ENCODE measurements around the gene UCP3.
A peak's percentile ranks its signal among the peaks of the same experiment; 100 is the strongest.

UCP3 gene

GRCh38 chr11:73980001-73980961 lies 28.6 kb downstream of the UCP3 start:
- FAIRE-seq, result no peak
- DNase-seq (ENCODE audit: insufficient read length, low spot score), result no peak

GRCh38 chr11:73978576-73979086 lies 30.3 kb downstream of the UCP3 start:
- no peak for FAIRE-seq
- DNase-seq (ENCODE audit: insufficient read length, low spot score), result no peak

GRCh38 chr11:73977856-73978519 lies 30.9 kb downstream of the UCP3 start:
- FAIRE-seq (no peak), DNase-seq (ENCODE audit: insufficient read length, low spot score) (no peak)

- no peak for FAIRE-seq
Measured at GRCh38 chr11:73976451-73977151, 32.3 kb downstream of the UCP3 start.

GRCh38 chr11:73975479-73975757 lies 33.5 kb downstream of the UCP3 start:
- DNase-seq (ENCODE audit: insufficient read length, low spot score) (no peak), FAIRE-seq (no peak)

More at GRCh38 chr11:73976451-73977151, 32.3 kb downstream of the UCP3 start:
- DNase-seq (ENCODE audit: insufficient read length, low spot score), result no peak

- FAIRE-seq, result no peak
- no peak for DNase-seq (ENCODE audit: insufficient read length, low spot score)
Measured at GRCh38 chr11:73974604-73975478, 34.0 kb downstream of the UCP3 start.

GRCh38 chr11:73972620-73973449 lies 36.0 kb downstream of the UCP3 start:
- DNase-seq (ENCODE audit: insufficient read length, low spot score) (no peak), FAIRE-seq (no peak)

GRCh38 chr11:73972187-73972586 lies 36.7 kb downstream of the UCP3 start:
- DNase-seq (ENCODE audit: insufficient read length, low spot score) (no peak), FAIRE-seq (no peak)

GRCh38 chr11:73971175-73971719 lies 37.6 kb downstream of the UCP3 start:
- no peak for DNase-seq (ENCODE audit: insufficient read length, low spot score)
- no peak for FAIRE-seq

GRCh38 chr11:73969991-73970800 lies 38.7 kb downstream of the UCP3 start:
- DNase-seq (ENCODE audit: insufficient read length, low spot score) (no peak), FAIRE-seq (no peak)

- DNase-seq (ENCODE audit: insufficient read length, low spot score), result no peak
- FAIRE-seq, result no peak
Measured at GRCh38 chr11:73969091-73969490, 39.8 kb downstream of the UCP3 start.

- FAIRE-seq, result no peak
- no peak for DNase-seq (ENCODE audit: insufficient read length, low spot score)
Measured at GRCh38 chr11:73968356-73968966, 40.4 kb downstream of the UCP3 start.

- FAIRE-seq (no peak), DNase-seq (ENCODE audit: insufficient read length, low spot score) (no peak)
Measured at GRCh38 chr11:73965764-73966121, 43.1 kb downstream of the UCP3 start.

- no peak for DNase-seq (ENCODE audit: insufficient read length, low spot score)
- FAIRE-seq, result no peak
Measured at GRCh38 chr11:73965076-73965763, 43.7 kb downstream of the UCP3 start.

GRCh38 chr11:73963861-73964260 lies 45.0 kb downstream of the UCP3 start:
- peak; percentile 69 for FAIRE-seq
- DNase-seq (ENCODE audit: insufficient read length, low spot score), result no peak

GRCh38 chr11:73962101-73962705 lies 46.7 kb downstream of the UCP3 start:
- DNase-seq (ENCODE audit: insufficient read length, low spot score) (no peak), FAIRE-seq (peak; percentile 57)

GRCh38 chr11:73961321-73961720 lies 47.6 kb downstream of the UCP3 start:
- peak; percentile 67 for FAIRE-seq
- no peak for DNase-seq (ENCODE audit: insufficient read length, low spot score)
